GM23338 (cell line): ENCODE results near the gene FERMT3. TPM values are rescaled to one million over a fixed set of nuclear protein-coding genes. Genes with fewer than 3 reads are reported as not detected.

Experiments used
- ATAC-seq: fragments of 200-7000 bp; cut with Tn5 transposase; 3 replicates; pipeline ENCODE4 v1.9.1; 2020
- DNase-seq: peaks from one replicate; pipeline ENCODE4 v3.0.0-alpha.2; 2015; ENCODE audit warnings: low spot score
- H2AFZ ChIP-seq: fragments of 200-600 bp; sonication (generic); 2 replicates; pipeline ENCODE4 v1.8.0; 2016; ENCODE audit warnings: antibody characterized with exemption, mild to moderate bottlenecking, moderate library complexity
- H3F3A ChIP-seq: fragments of 200-600 bp; sonication (generic); replicated peaks from 2 replicates; pipeline ENCODE4 v1.8.0; 2017; ENCODE audit warnings: antibody characterized with exemption, mixed run types, low read depth
- H3K27ac ChIP-seq: fragments of 200-600 bp; sonication (generic); 2 replicates; pipeline ENCODE4 v1.6.1; 2016; ENCODE audit warnings: low read depth
- H3K27me3 ChIP-seq: fragments of 200-600 bp; sonication (generic); 2 replicates; pipeline ENCODE4 v1.8.0; 2016; ENCODE audit warnings: mild to moderate bottlenecking, mixed run types, moderate library complexity; ENCODE audit not compliant: insufficient read depth
- H3K36me3 ChIP-seq: fragments of 200-600 bp; sonication (generic); 2 replicates; pipeline ENCODE4 v1.8.0; 2016; ENCODE audit warnings: mild to moderate bottlenecking; ENCODE audit not compliant: insufficient read depth
- H3K4me1 ChIP-seq: fragments of 200-600 bp; sonication (generic); 2 replicates; pipeline ENCODE4 v1.8.0; 2016; ENCODE audit warnings: mild to moderate bottlenecking, moderate library complexity; ENCODE audit not compliant: insufficient read depth
- H3K4me2 ChIP-seq: fragments of 200-600 bp; sonication (generic); 2 replicates; pipeline ENCODE4 v1.7.1; 2017; ENCODE audit warnings: mixed run types
- H3K4me3 ChIP-seq: fragments of 200-600 bp; sonication (generic); 2 replicates; pipeline ENCODE4 v1.6.1; 2016; ENCODE audit warnings: mixed run types
- H3K79me2 ChIP-seq: fragments of 200-600 bp; sonication (generic); replicated peaks from 2 replicates; pipeline ENCODE4 v1.8.0; 2017; ENCODE audit warnings: mild to moderate bottlenecking; ENCODE audit not compliant: insufficient read depth
- H3K9me2 ChIP-seq: fragments of 200-600 bp; sonication (generic); 2 replicates; pipeline ENCODE4 v1.8.0; 2017; ENCODE audit not compliant: insufficient read depth
- H4K20me1 ChIP-seq: fragments of 200-600 bp; sonication (generic); replicated peaks from 2 replicates; pipeline ENCODE4 v1.8.0; 2017; ENCODE audit warnings: mild to moderate bottlenecking; ENCODE audit not compliant: insufficient read depth
- H3K27ac Mint-ChIP-seq: 2 replicates; pipeline ENCODE4 v1.8.0; 2020; ENCODE audit warnings: inconsistent platforms, mild to moderate bottlenecking, moderate library complexity, mixed read lengths
- H3K27me3 Mint-ChIP-seq: 3 replicates; pipeline ENCODE4 v1.8.0; 2022; ENCODE audit warnings: low read depth, mild to moderate bottlenecking, moderate library complexity, mixed read lengths, inconsistent platforms; ENCODE audit not compliant: insufficient read depth, poor library complexity
- H3K36me3 Mint-ChIP-seq: 3 replicates; pipeline ENCODE4 v1.8.0; 2021; ENCODE audit warnings: low read depth, mild to moderate bottlenecking, inconsistent platforms, moderate library complexity, mixed read lengths
- H3K4me1 Mint-ChIP-seq: 3 replicates; pipeline ENCODE4 v1.8.0; 2020; ENCODE audit warnings: mild to moderate bottlenecking, inconsistent platforms, mixed read lengths
- H3K4me3 Mint-ChIP-seq: 3 replicates; pipeline ENCODE4 v1.8.0; 2021; ENCODE audit warnings: moderate library complexity, mild to moderate bottlenecking, inconsistent platforms, mixed read lengths
- H3K9me3 Mint-ChIP-seq: 3 replicates; pipeline ENCODE4 v1.8.0; 2020; ENCODE audit warnings: moderate library complexity, mild to moderate bottlenecking, inconsistent platforms, mixed read lengths
- CREB1 ChIP-seq: fragments of 250-450 bp; sonication (Bioruptor Pico); IDR thresholded peaks from 2 replicates; pipeline ENCODE4 v1.5.0; 2020; ENCODE audit warnings: low read depth, mild to moderate bottlenecking, moderate library complexity
- EZH2 ChIP-seq: fragments of 200-600 bp; sonication (generic); IDR thresholded peaks from one replicate; pipeline ENCODE4 v1.8.0; 2017; ENCODE audit warnings: antibody characterized with exemption, mild to moderate bottlenecking, low read depth; ENCODE audit not compliant: unreplicated experiment
- EZH2phosphoT487 ChIP-seq: fragments of 200-600 bp; sonication (generic); IDR thresholded peaks from one replicate; pipeline ENCODE4 v1.8.1; 2018; ENCODE audit warnings: antibody characterized with exemption; ENCODE audit not compliant: unreplicated experiment
- JUNB ChIP-seq: IDR thresholded peaks from one replicate; pipeline ENCODE4 v1.6.1; 2016; ENCODE audit warnings: antibody characterized with exemption; ENCODE audit not compliant: unreplicated experiment
- NANOG ChIP-seq: IDR thresholded peaks from 2 replicates; pipeline ENCODE4 v1.6.1; 2016; ENCODE audit warnings: antibody characterized with exemption, borderline replicate concordance
- POLR2AphosphoS5 ChIP-seq: IDR thresholded peaks from 2 replicates; pipeline ENCODE4 v1.6.1; 2016; ENCODE audit warnings: antibody characterized with exemption, low read depth
- STAT1 ChIP-seq: IDR thresholded peaks from one replicate; pipeline ENCODE4 v1.6.1; 2016; ENCODE audit warnings: antibody characterized with exemption; ENCODE audit not compliant: unreplicated experiment
- ZNF114 ChIP-seq: fragments of 250-450 bp; sonication (Bioruptor Pico); IDR thresholded peaks from 2 replicates; pipeline ENCODE4 v1.5.0; 2020; ENCODE audit warnings: mild to moderate bottlenecking, moderate library complexity
- ZNF331 ChIP-seq: fragments of 250-450 bp; sonication (Bioruptor Pico); IDR thresholded peaks from 2 replicates; pipeline ENCODE4 v1.5.0; 2020; ENCODE audit warnings: low read depth, mild to moderate bottlenecking, moderate library complexity
- polyA plus RNA-seq: library from polyadenylated mRNA; unstranded; fragments of >200 nt; fragmentation: Nextera tagmentation; extraction: Ambion mirVana; gene quantifications from 2 replicates; pipeline ENCODE4 v1.2.1, GENCODE V29; 2016
- total RNA-seq: library from RNA; depleted of rRNA; stranded (reverse); fragments of >200 nt; shearing (Covaris generic); gene quantifications from 2 replicates; pipeline ENCODE4 v1.2.3, GENCODE V29; 2014
- TF ChIP-seq, protein P1 (sequence below): IDR thresholded peaks from one replicate; pipeline ENCODE4 v1.6.1; 2018; ENCODE audit warnings: antibody characterized with exemption; ENCODE audit not compliant: unreplicated experiment
- TF ChIP-seq, protein P2 (sequence below): IDR thresholded peaks from 2 replicates; pipeline ENCODE4 v1.6.1; 2016; ENCODE audit warnings: antibody characterized with exemption
- TF ChIP-seq, protein P3 (sequence below): fragments of 250-450 bp; sonication (Bioruptor Pico); IDR thresholded peaks from 2 replicates; pipeline ENCODE4 v1.5.0; 2020; ENCODE audit warnings: mild to moderate bottlenecking, moderate library complexity
- TF ChIP-seq, protein P4 (sequence below), 2 experiments: fragments of 200-600 bp in 1 of 2; sonication (generic) in 1 of 2; conservative IDR thresholded peaks; 2 replicates each; pipeline versions ENCODE4 v1.5.1 to v1.6.1; 2016 to 2017; ENCODE audit warnings: antibody characterized with exemption in 2 of 2, low read depth in 2 of 2, mild to moderate bottlenecking in 2 of 2, moderate library complexity in 1 of 2

Gene FERMT3
- total and polyA plus RNA-seq, 2 experiments from 2014 or later: 1.5 to 1.6 TPM

DNA sequence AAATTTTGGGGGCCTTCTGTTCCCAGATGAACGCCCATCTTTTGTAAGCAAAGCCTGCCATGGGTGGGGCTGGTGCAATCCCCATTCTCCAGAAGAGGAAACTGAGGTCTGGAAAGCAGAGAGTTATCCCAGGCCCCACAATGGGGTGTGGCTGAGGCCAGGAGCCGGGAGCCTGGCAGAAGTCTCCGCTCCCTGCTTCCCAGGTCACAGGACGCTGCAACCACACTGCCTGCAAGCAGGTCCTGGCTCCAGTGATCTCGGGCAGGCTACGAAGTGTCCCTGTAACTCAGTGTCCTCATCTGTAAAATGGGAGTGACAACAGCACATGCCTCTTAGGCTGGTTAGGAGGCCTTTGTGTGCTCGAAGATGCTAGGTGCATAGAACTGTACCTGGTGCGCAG lies 46.5 kb downstream of the FERMT3 start:
- no peaks in the 10 kb centered on the region for H3K27me3 ChIP-seq
- TF ChIP-seq, protein P1, sequence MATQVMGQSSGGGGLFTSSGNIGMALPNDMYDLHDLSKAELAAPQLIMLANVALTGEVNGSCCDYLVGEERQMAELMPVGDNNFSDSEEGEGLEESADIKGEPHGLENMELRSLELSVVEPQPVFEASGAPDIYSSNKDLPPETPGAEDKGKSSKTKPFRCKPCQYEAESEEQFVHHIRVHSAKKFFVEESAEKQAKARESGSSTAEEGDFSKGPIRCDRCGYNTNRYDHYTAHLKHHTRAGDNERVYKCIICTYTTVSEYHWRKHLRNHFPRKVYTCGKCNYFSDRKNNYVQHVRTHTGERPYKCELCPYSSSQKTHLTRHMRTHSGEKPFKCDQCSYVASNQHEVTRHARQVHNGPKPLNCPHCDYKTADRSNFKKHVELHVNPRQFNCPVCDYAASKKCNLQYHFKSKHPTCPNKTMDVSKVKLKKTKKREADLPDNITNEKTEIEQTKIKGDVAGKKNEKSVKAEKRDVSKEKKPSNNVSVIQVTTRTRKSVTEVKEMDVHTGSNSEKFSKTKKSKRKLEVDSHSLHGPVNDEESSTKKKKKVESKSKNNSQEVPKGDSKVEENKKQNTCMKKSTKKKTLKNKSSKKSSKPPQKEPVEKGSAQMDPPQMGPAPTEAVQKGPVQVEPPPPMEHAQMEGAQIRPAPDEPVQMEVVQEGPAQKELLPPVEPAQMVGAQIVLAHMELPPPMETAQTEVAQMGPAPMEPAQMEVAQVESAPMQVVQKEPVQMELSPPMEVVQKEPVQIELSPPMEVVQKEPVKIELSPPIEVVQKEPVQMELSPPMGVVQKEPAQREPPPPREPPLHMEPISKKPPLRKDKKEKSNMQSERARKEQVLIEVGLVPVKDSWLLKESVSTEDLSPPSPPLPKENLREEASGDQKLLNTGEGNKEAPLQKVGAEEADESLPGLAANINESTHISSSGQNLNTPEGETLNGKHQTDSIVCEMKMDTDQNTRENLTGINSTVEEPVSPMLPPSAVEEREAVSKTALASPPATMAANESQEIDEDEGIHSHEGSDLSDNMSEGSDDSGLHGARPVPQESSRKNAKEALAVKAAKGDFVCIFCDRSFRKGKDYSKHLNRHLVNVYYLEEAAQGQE: no peak
- TF ChIP-seq NANOG (no peak), ZNF114 (CRISPR knock-in tag) (no peak), ZNF331 (CRISPR knock-in tag) (no peak), EZH2 (no peak), POLR2AphosphoS5 (no peak), CREB1 (CRISPR knock-in tag) (no peak), EZH2phosphoT487 (no peak), STAT1 (no peak), JUNB (no peak)
- TF ChIP-seq, protein P2, sequence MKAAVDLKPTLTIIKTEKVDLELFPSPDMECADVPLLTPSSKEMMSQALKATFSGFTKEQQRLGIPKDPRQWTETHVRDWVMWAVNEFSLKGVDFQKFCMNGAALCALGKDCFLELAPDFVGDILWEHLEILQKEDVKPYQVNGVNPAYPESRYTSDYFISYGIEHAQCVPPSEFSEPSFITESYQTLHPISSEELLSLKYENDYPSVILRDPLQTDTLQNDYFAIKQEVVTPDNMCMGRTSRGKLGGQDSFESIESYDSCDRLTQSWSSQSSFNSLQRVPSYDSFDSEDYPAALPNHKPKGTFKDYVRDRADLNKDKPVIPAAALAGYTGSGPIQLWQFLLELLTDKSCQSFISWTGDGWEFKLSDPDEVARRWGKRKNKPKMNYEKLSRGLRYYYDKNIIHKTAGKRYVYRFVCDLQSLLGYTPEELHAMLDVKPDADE: no peak
- TF ChIP-seq, protein P3, sequence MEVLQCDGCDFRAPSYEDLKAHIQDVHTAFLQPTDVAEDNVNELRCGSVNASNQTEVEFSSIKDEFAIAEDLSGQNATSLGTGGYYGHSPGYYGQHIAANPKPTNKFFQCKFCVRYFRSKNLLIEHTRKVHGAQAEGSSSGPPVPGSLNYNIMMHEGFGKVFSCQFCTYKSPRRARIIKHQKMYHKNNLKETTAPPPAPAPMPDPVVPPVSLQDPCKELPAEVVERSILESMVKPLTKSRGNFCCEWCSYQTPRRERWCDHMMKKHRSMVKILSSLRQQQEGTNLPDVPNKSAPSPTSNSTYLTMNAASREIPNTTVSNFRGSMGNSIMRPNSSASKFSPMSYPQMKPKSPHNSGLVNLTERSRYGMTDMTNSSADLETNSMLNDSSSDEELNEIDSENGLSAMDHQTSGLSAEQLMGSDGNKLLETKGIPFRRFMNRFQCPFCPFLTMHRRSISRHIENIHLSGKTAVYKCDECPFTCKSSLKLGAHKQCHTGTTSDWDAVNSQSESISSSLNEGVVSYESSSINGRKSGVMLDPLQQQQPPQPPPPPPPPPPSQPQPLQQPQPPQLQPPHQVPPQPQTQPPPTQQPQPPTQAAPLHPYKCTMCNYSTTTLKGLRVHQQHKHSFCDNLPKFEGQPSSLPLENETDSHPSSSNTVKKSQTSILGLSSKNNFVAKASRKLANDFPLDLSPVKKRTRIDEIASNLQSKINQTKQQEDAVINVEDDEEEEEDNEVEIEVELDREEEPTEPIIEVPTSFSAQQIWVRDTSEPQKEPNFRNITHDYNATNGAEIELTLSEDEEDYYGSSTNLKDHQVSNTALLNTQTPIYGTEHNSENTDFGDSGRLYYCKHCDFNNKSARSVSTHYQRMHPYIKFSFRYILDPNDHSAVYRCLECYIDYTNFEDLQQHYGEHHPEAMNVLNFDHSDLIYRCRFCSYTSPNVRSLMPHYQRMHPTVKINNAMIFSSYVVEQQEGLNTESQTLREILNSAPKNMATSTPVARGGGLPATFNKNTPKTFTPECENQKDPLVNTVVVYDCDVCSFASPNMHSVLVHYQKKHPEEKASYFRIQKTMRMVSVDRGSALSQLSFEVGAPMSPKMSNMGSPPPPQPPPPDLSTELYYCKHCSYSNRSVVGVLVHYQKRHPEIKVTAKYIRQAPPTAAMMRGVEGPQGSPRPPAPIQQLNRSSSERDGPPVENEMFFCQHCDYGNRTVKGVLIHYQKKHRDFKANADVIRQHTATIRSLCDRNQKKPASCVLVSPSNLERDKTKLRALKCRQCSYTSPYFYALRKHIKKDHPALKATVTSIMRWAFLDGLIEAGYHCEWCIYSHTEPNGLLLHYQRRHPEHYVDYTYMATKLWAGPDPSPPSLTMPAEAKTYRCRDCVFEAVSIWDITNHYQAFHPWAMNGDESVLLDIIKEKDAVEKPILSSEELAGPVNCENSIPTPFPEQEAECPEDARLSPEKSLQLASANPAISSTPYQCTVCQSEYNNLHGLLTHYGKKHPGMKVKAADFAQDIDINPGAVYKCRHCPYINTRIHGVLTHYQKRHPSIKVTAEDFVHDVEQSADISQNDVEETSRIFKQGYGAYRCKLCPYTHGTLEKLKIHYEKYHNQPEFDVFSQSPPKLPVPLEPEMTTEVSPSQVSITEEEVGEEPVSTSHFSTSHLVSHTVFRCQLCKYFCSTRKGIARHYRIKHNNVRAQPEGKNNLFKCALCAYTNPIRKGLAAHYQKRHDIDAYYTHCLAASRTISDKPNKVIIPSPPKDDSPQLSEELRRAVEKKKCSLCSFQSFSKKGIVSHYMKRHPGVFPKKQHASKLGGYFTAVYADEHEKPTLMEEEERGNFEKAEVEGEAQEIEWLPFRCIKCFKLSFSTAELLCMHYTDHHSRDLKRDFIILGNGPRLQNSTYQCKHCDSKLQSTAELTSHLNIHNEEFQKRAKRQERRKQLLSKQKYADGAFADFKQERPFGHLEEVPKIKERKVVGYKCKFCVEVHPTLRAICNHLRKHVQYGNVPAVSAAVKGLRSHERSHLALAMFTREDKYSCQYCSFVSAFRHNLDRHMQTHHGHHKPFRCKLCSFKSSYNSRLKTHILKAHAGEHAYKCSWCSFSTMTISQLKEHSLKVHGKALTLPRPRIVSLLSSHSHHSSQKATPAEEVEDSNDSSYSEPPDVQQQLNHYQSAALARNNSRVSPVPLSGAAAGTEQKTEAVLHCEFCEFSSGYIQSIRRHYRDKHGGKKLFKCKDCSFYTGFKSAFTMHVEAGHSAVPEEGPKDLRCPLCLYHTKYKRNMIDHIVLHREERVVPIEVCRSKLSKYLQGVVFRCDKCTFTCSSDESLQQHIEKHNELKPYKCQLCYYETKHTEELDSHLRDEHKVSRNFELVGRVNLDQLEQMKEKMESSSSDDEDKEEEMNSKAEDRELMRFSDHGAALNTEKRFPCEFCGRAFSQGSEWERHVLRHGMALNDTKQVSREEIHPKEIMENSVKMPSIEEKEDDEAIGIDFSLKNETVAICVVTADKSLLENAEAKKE (CRISPR knock-in tag): no peak
- TF ChIP-seq, protein P4, sequence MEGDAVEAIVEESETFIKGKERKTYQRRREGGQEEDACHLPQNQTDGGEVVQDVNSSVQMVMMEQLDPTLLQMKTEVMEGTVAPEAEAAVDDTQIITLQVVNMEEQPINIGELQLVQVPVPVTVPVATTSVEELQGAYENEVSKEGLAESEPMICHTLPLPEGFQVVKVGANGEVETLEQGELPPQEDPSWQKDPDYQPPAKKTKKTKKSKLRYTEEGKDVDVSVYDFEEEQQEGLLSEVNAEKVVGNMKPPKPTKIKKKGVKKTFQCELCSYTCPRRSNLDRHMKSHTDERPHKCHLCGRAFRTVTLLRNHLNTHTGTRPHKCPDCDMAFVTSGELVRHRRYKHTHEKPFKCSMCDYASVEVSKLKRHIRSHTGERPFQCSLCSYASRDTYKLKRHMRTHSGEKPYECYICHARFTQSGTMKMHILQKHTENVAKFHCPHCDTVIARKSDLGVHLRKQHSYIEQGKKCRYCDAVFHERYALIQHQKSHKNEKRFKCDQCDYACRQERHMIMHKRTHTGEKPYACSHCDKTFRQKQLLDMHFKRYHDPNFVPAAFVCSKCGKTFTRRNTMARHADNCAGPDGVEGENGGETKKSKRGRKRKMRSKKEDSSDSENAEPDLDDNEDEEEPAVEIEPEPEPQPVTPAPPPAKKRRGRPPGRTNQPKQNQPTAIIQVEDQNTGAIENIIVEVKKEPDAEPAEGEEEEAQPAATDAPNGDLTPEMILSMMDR (conservative IDR thresholded peaks at IDR 0.05; ENCODE audit: low read depth in 2 of 2): no peak
- Mint-ChIP-seq H3K4me3 (peak overlapping the region; percentile 92), H3K27ac (no peak overlapping the region), H3K9me3 (no peaks in the 10 kb centered on the region), H3K27me3 (peaks cover 29% of the 10 kb centered on the region), H3K4me1 (peaks cover 35% of the 10 kb centered on the region), H3K36me3 (peaks cover 20% of the 10 kb centered on the region)
- no peaks in the 10 kb centered on the region for H3K9me2 ChIP-seq
- H2AFZ ChIP-seq: no peak overlapping the region
- H3K4me3 ChIP-seq: peak overlapping the region; percentile 94
- H3K27ac ChIP-seq: peak overlapping the region; percentile 59; the same call in 1 of the 2 replicates
- peaks cover 19% of the 10 kb centered on the region for H3K79me2 ChIP-seq
- peaks cover 26% of the 10 kb centered on the region for H3F3A ChIP-seq
- DNase-seq: no peak
- H3K4me1 ChIP-seq: peaks cover 28% of the 10 kb centered on the region
- H3K4me2 ChIP-seq: peak overlapping the region; percentile 98
- no peaks in the 10 kb centered on the region; the same call in none of the 2 replicates for H4K20me1 ChIP-seq
- 0 out of 2 replicates have a peak, but pooled peaks cover 5% of the 10 kb centered on the region for H3K36me3 ChIP-seq
- no peak for ATAC-seq
